Lung (tissue), 12 donors: Measurements from ENCODE around the gene CASP3. TPM values are rescaled to one million over a fixed set of nuclear protein-coding genes. Genes with fewer than 3 reads are reported as not detected.

Source experiments
- ATAC-seq: fragments of 200-7000 bp; cut with Tn5 transposase; one replicate; pipeline ENCODE4 v1.9.1; 2020; ENCODE audit warnings: moderate number of reproducible peaks; ENCODE audit not compliant: insufficient read depth, low FRiP score
- DNase-seq, 3 donors: peaks; one replicate each; pipeline ENCODE4 v3.0.0-alpha.2; 2013 to 2017
- H3K27ac ChIP-seq, 2 donors: one replicate each; pipeline ENCODE4 v1.5.1; 2013; ENCODE audit warnings: mild to moderate bottlenecking in 2 of 2, moderate library complexity in 2 of 2, control low read depth in 1 of 2, inconsistent platforms in 1 of 2, low read depth in 1 of 2, low read length in 1 of 2
- H3K27me3 ChIP-seq, 3 donors: one replicate each; pipeline ENCODE4 v1.5.1; 2013; ENCODE audit warnings: low read length in 2 of 3; ENCODE audit not compliant: control insufficient read depth in 3 of 3, insufficient read depth in 3 of 3
- H3K36me3 ChIP-seq, 4 donors: one replicate each; pipeline ENCODE4 v1.5.1; 2013; ENCODE audit warnings: low read length in 4 of 4, mild to moderate bottlenecking in 1 of 4, moderate library complexity in 1 of 4; ENCODE audit not compliant: control insufficient read depth in 4 of 4, insufficient read depth in 4 of 4
- H3K4me1 ChIP-seq, 5 donors: one replicate each; pipeline ENCODE4 v1.5.1; 2013; ENCODE audit warnings: low read length in 5 of 5, mild to moderate bottlenecking in 2 of 5, moderate library complexity in 1 of 5; ENCODE audit not compliant: control insufficient read depth in 5 of 5, insufficient read depth in 5 of 5
- H3K4me3 ChIP-seq: one replicate; pipeline ENCODE4 v1.5.1; 2013; ENCODE audit warnings: mild to moderate bottlenecking, control low read depth, moderate library complexity
- H3K9ac ChIP-seq, 2 donors: one replicate each; pipeline ENCODE4 v1.5.1; 2013; ENCODE audit warnings: low read length in 2 of 2, control low read depth in 1 of 2; ENCODE audit not compliant: insufficient read depth in 1 of 2
- H3K9me3 ChIP-seq, 4 donors: one replicate each; pipeline ENCODE4 v1.5.1; 2013; ENCODE audit warnings: low read length in 3 of 4, mild to moderate bottlenecking in 1 of 4, moderate library complexity in 1 of 4; ENCODE audit not compliant: control insufficient read depth in 4 of 4, insufficient read depth in 3 of 4
- CTCF ChIP-seq: IDR thresholded peaks from 2 replicates; pipeline ENCODE4 v1.5.1; 2012; ENCODE audit warnings: mild to moderate bottlenecking; ENCODE audit errors: control extremely low read depth, extremely low read depth
- WGBS, 2 donors: extraction: QIAGEN DNeasy Blood & Tissue Kit; methylation state at CpG; one replicate each; pipeline ENCODE4 v1.1.7; 2013; 5-methylcytosine and 5-hydroxymethylcytosine counted together
- polyA plus RNA-seq, 2 donors: library from polyadenylated mRNA; stranded (reverse); fragments of 200-250 nt; gene quantifications; one replicate each; pipeline ENCODE4 v1.2.1, GENCODE V29; 2013
- total RNA-seq, 2 donors: library from RNA; depleted of rRNA in 1 of 2; stranded (reverse); fragments of >200 nt in 1 of 2; gene quantifications; one replicate each; pipeline ENCODE4 v1.2.1, GENCODE V29; 2014 to 2021
- donor health status: control.
- donor health status: control.
- donor health status: Bipolar disorder and iron deficiency.
- donor health status: healthy.
- donor health status: DM: yes; HTN: yes; CAD: no.

Gene CASP3
- total and polyA plus RNA-seq, 4 donors = 9.3 to 30.4 (median 16.7) TPM

- ATAC-seq (no peak), DNase-seq (no peak)
- H3K4me1 ChIP-seq = no peaks in the 10 kb centered on the region
- H3K9me3 ChIP-seq = no peaks in the 10 kb centered on the region
- no peaks in the 10 kb centered on the region for H3K27me3 ChIP-seq
- no peak overlapping the region for H3K4me3 ChIP-seq
- H3K9ac ChIP-seq = no peak overlapping the region
- TF ChIP-seq CTCF = no peak
- no peak overlapping the region for H3K27ac ChIP-seq
- H3K36me3 ChIP-seq = peaks cover 0 to 15% (median 3%) of the 10 kb centered on the region in 4 donors
Observed at GRCh38 chr4:184694412-184694956, 45.2 kb upstream of the CASP3 start.

GRCh38 chr4:184693056-184693455 lies 43.8 kb upstream of the CASP3 start:
- 89 to 90% methylated on average over 5 of the region's 5 CpGs for WGBS, 2 donors
- ATAC-seq = no peak
- no peak overlapping the region for H3K9ac ChIP-seq
- peak in 2 of 3 donors; percentile 11 to 31 for DNase-seq
- H3K36me3 ChIP-seq = peaks cover 0 to 15% (median 3%) of the 10 kb centered on the region in 4 donors
- no peaks in the 10 kb centered on the region for H3K9me3 ChIP-seq
- H3K27me3 ChIP-seq = no peaks in the 10 kb centered on the region
- H3K27ac ChIP-seq = no peak overlapping the region
- H3K4me1 ChIP-seq = peaks cover 0 to under 1% (median 0%) of the 10 kb centered on the region in 5 donors
- no peak for TF ChIP-seq CTCF
- no peak overlapping the region for H3K4me3 ChIP-seq

GRCh38 chr4:184689681-184690080 lies 40.4 kb upstream of the CASP3 start:
- ATAC-seq (no peak), DNase-seq (no peak)
- Histone ChIP-seq H3K4me3 (no peak overlapping the region), H3K4me1 (peaks cover 0 to 3% (median 0%) of the 10 kb centered on the region in 5 donors), H3K9me3 (no peaks in the 10 kb centered on the region), H3K9ac (no peak overlapping the region), H3K27ac (no peak overlapping the region), H3K27me3 (no peaks in the 10 kb centered on the region), H3K36me3 (peaks cover 2 to 10% (median 4%) of the 10 kb centered on the region in 4 donors)
- TF ChIP-seq CTCF = no peak
- 56 to 64% methylated on average over 5 of the region's 5 CpGs for WGBS, 2 donors

GRCh38 chr4:184688447-184688846 lies 39.2 kb upstream of the CASP3 start:
- no peak overlapping the region for H3K27ac ChIP-seq
- no peak overlapping the region for H3K9ac ChIP-seq
- peaks cover 0 to 3% (median 0%) of the 10 kb centered on the region in 5 donors for H3K4me1 ChIP-seq
- ATAC-seq = no peak
- H3K9me3 ChIP-seq = no peaks in the 10 kb centered on the region
- DNase-seq = no peak
- WGBS, 2 donors = 65 to 74% methylated on average over 11 of the region's 11 CpGs
- H3K27me3 ChIP-seq = no peaks in the 10 kb centered on the region
- peaks cover 0 to 5% (median 2%) of the 10 kb centered on the region in 4 donors for H3K36me3 ChIP-seq
- no peak for TF ChIP-seq CTCF
- no peak overlapping the region for H3K4me3 ChIP-seq
